ENCODE data around the gene ZIC4. TPM values are rescaled to one million over a fixed set of nuclear protein-coding genes. Genes with fewer than 3 reads are reported as not detected.

ZIC4 gene
- total and polyA plus RNA-seq, 2 of the 8 experiments (the other 6 are each of a cell fraction or from before 2014, with no cell fraction given) = 0.03 to 0.13 TPM

GRCh38 chr3:147412261-147412916, 6.0 kb upstream of the ZIC4 start (continued):
- peak; percentile 31 for TF ChIP-seq CHD7 (IDR thresholded peaks at IDR 0.05; ENCODE audit: insufficient replicate concordance, low read length)
- no peak for TF ChIP-seq ZNF274 (IDR thresholded peaks at IDR 0.05; ENCODE audit: borderline replicate concordance, extremely low read depth, low read length)
- peak; percentile 90 for TF ChIP-seq EZH2 (IDR thresholded peaks at IDR 0.05; ENCODE audit: low read depth, low read length, severe bottlenecking)
- peak; percentile 89; the same call in 1 of the 2 replicates for TF ChIP-seq CBX8 (IDR thresholded peaks at IDR 0.05; ENCODE audit: borderline replicate concordance, low read depth, low read length)
- TF ChIP-seq, protein P1, sequence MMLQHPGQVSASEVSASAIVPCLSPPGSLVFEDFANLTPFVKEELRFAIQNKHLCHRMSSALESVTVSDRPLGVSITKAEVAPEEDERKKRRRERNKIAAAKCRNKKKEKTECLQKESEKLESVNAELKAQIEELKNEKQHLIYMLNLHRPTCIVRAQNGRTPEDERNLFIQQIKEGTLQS (IDR thresholded peaks at IDR 0.05; ENCODE audit: insufficient read depth, low read depth, low read length) = no peak
- TF ChIP-seq NANOG (IDR thresholded peaks at IDR 0.05; ENCODE audit: insufficient read depth, low read depth, low read length, poor library complexity, severe bottlenecking) = no peak
- TF ChIP-seq MAX (IDR thresholded peaks at IDR 0.05) = peak; percentile 91
- TF ChIP-seq CREB1 (IDR thresholded peaks at IDR 0.05) = peak; percentile 43; the same call in 1 of the 2 replicates
- 0 out of 2 replicates have a peak, but pooled peaks have one; percentile 19 for TF ChIP-seq SP1 (IDR thresholded peaks at IDR 0.05; ENCODE audit: low read depth, low read length)
- TF ChIP-seq ASH2L (IDR thresholded peaks at IDR 0.05; ENCODE audit: low read length) = peak; percentile 78

All from H1 (cell line).